H7 (cell line): ENCODE data around the gene SBF1. TPM values are rescaled to one million over a fixed set of nuclear protein-coding genes. Genes with fewer than 3 reads are reported as not detected.

Experiments
- DNase-seq: peaks from one replicate; pipeline ENCODE4 v3.0.0; 2012
- H3K27me3 ChIP-seq: 2 replicates; pipeline ENCODE4 v1.6.0; 2011; ENCODE audit warnings: mild to moderate bottlenecking, low read length; ENCODE audit not compliant: control insufficient read depth, insufficient read depth
- H3K36me3 ChIP-seq: replicated peaks from 2 replicates; pipeline ENCODE4 v1.5.1; 2011; ENCODE audit warnings: low read length; ENCODE audit not compliant: control insufficient read depth, insufficient read depth
- H3K4me3 ChIP-seq: 2 replicates; pipeline ENCODE4 v1.5.1; 2011; ENCODE audit warnings: low read depth, mild to moderate bottlenecking, control low read depth, low read length, moderate library complexity; ENCODE audit not compliant: insufficient read depth
- total RNA-seq: library from RNA; depleted of rRNA; stranded (reverse); fragments of >200 nt; shearing (Covaris generic); gene quantifications from 2 replicates; pipeline ENCODE4 v1.2.3, GENCODE V29; 2014

SBF1 gene
- total RNA-seq, 1 experiment from 2014 or later: 53.8 TPM

GRCh38 chr22:50483556-50483955 lies 8.7 kb upstream of the SBF1 start:
- DNase-seq: no peak
- H3K36me3 ChIP-seq: no peaks in the 10 kb centered on the region; the same call in 1 of the 2 replicates
- no peak overlapping the region for H3K4me3 ChIP-seq
- peaks cover 17% of the 10 kb centered on the region for H3K27me3 ChIP-seq

DNA sequence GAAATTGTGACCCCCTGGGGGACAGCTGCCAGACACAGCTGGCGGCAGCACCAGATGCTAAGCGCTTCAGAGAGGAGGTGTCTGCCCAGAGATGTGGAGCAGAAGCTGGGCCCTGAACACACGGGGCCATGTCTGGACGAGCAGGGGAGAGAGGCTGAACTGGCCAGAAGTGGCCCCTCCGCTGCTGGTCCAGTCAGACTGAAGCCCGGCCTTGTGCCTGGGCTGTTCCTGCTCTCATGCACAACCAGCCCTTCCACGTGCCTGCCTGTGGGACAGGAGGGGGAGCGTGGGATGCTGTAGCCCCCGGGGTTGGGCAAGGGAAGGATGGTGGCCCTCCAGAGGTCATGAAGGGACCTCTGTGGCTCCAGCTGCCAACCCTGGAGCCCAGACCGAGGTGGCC lies 8.3 kb upstream of the SBF1 start:
- Histone ChIP-seq H3K27me3 (peaks cover 17% of the 10 kb centered on the region), H3K4me3 (no peak overlapping the region), H3K36me3 (no peaks in the 10 kb centered on the region; the same call in 1 of the 2 replicates)
- DNase-seq: no peak

- Histone ChIP-seq H3K4me3 (peak overlapping the region; percentile 71), H3K27me3 (peaks cover 17% of the 10 kb centered on the region), H3K36me3 (no peaks in the 10 kb centered on the region; the same call in 1 of the 2 replicates)
- peak; percentile 88 for DNase-seq
Measured at GRCh38 chr22:50482107-50483074, 7.6 kb upstream of the SBF1 start.

DNA sequence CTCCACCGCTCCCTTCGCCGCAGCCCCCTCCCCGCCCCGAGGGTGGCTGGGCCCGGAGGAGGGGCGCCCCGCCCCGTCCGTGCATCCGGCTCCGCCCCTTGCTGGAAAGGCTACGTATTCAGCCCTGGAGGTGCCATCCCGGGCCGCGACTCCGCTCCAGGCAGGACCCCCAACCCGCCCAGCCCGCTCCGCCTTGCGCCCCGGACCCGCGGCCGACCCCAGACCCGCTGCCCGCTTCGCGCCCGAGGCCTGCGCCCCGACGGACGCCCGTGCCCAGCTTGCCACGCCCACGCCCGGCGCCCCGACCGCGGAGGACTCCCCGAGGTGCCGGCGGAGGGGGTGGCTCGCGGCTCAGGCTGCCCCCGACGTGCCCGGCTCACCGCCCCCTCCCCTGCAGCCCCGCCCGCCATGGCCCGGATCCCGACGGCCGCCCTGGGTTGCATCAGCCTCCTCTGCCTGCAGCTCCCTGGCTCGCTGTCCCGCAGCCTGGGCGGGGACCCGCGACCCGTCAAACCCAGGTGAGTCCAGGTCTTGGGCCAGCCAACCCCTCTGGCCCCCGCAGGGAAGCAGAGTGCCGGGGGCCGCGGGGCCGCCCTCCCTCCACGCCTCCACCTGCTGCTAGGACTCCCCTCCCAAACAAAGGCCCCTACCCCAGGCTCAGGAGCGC lies 6.7 kb upstream of the SBF1 start, which contains the start of gene ADM2:
ADM2 (plus strand) TSS at position 104 of the 667 bp plus-strand sequence; CDS start at position 409, 305 bp downstream.
- Histone ChIP-seq H3K27me3 (peaks cover 17% of the 10 kb centered on the region), H3K4me3 (peak within 1 kb of the TSS; percentile 71), H3K36me3 (no peaks in the 10 kb centered on the region; the same call in 1 of the 2 replicates)
- DNase-seq: peak; percentile 100

- Histone ChIP-seq H3K27me3 (peaks cover 17% of the 10 kb centered on the region), H3K36me3 (no peaks in the 10 kb centered on the region; the same call in 1 of the 2 replicates), H3K4me3 (peak overlapping the region; percentile 71)
- no peak for DNase-seq
Measured at GRCh38 chr22:50481045-50481439, 6.2 kb upstream of the SBF1 start.

GRCh38 chr22:50479721-50480120 lies 4.9 kb upstream of the SBF1 start:
- no peak for DNase-seq
- H3K27me3 ChIP-seq: peaks cover 17% of the 10 kb centered on the region
- H3K4me3 ChIP-seq: no peak overlapping the region
- no peaks in the 10 kb centered on the region; the same call in 1 of the 2 replicates for H3K36me3 ChIP-seq

- Histone ChIP-seq H3K4me3 (no peak overlapping the region), H3K27me3 (peaks cover 17% of the 10 kb centered on the region), H3K36me3 (no peaks in the 10 kb centered on the region; the same call in 1 of the 2 replicates)
- DNase-seq: no peak
Measured at GRCh38 chr22:50477923-50478322, 3.1 kb upstream of the SBF1 start.

DNA sequence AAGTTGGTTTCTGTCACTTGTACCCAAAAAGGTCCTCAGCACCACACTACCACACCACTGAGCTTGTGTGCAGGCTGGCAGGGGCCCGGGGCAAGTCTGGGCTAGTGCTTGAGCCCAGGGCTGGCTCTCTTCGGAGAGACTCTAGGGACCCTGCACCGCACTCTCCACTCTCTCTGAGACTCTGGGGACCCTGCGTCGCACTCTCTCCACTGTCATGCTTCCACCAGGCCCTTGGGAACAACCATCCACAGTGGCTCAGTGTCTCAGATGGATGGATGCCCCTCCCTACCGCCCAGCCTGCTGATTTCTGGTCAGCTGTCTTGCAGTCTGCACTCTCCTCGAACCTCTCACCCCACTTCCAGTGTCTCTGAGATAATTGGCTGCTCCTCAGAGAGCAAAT lies 2.0 kb upstream of the SBF1 start:
- DNase-seq: no peak
- no peak overlapping the region for H3K4me3 ChIP-seq
- H3K27me3 ChIP-seq: peaks cover 17% of the 10 kb centered on the region
- no peaks in the 10 kb centered on the region; the same call in 1 of the 2 replicates for H3K36me3 ChIP-seq

GRCh38 chr22:50475652-50476002 lies 792 bp upstream of the SBF1 start:
- H3K4me3 ChIP-seq: no peak overlapping the region
- H3K27me3 ChIP-seq: peaks cover 11% of the 10 kb centered on the region
- DNase-seq: no peak
- H3K36me3 ChIP-seq: no peaks in the 10 kb centered on the region; the same call in 1 of the 2 replicates

DNA sequence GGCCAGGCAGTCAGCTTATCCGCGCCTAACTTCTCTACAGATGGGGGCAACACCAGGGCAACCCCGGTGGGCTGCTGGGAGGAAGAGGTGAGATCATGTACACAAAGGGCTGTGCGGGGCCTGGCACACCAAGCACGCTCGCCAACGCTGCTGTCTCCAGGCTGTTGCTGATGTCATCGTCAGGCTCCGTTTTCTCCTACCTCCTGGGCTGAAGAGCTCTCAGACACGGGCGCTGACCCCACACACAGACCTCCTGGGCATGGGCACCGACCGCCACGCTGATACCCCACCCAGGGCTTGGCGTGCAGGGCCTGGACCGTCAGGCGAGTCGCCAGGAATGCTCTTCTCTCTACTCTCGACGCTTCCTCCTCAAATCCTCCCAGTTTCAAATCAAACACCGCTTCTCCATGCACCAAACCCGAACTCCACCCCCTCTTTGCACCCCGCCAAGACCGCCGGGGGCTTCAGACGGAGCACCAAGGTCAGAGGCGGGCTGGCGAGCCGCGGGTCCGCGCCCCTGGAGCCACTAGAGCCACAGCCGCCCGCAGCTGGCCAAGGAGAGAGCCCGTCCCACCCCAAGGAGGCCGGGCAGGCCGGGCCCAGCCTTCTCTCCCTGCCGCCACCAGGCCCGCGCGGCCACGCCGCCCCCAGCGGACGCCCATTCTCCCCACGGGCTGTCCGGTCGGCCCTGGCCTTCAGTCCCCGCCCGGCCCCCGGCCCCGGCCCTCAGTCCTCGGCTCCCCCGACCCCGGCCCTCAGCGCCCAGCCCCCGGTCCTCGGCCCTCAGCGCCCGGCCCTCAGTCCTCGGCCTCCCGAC lies 772 bp downstream of the SBF1 start:
- DNase-seq: peak; percentile 89
- Histone ChIP-seq H3K36me3 (no peaks in the 10 kb centered on the region; the same call in 1 of the 2 replicates), H3K4me3 (peak overlapping the region; percentile 62), H3K27me3 (no peaks in the 10 kb centered on the region; the same call in 1 of the 2 replicates)

GRCh38 chr22:50473088-50473487 lies 1.7 kb downstream of the SBF1 start:
- H3K4me3 ChIP-seq: no peak overlapping the region
- DNase-seq: peak; percentile 87
- no peaks in the 10 kb centered on the region; the same call in 1 of the 2 replicates for H3K36me3 ChIP-seq
- H3K27me3 ChIP-seq: no peaks in the 10 kb centered on the region; the same call in 1 of the 2 replicates

- peaks cover 3% of the 10 kb centered on the region for H3K36me3 ChIP-seq
Measured at GRCh38 chr22:50471962-50472361, 2.9 kb downstream of the SBF1 start.

DNA sequence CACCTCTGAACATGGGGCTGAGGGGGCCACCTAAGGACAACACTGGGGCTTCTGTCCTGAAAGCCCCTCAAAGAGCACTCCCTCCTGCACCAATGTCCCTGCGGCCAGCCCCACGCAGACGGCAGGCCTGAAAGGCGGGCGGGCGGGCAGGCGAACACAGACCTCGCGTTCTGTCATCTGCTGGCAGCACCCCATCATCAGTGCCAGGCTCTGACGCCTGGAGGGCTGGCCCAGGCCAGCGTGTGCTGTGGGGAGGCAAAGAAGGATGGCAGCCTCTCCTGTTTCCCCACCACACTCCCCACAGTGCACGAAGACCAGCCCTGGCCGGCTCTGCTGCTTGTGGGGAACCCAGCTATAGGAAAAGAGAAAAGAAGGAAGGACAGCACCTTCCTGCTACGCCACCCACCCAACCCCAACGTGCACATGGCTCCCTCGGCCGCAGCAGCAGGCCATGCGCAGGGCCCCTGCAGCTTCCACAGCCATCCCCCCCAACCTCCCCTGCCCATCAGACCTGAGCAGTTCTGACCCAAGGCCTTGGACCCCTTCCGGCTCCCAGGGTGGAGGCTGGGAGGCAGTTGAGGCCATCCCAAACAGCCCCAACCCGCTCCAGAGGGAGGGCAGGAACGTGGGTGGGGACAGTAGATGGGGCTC lies 3.5 kb downstream of the SBF1 start:
- DNase-seq: no peak
- H3K27me3 ChIP-seq: no peaks in the 10 kb centered on the region
- no peak overlapping the region for H3K4me3 ChIP-seq
- peaks cover 8% of the 10 kb centered on the region for H3K36me3 ChIP-seq

More at GRCh38 chr22:50471962-50472361, 2.9 kb downstream of the SBF1 start:
- Histone ChIP-seq H3K27me3 (no peaks in the 10 kb centered on the region; the same call in 1 of the 2 replicates), H3K4me3 (no peak overlapping the region)
- DNase-seq: no peak
